GM10847 (cell line): ENCODE measurements around the gene SDHAF2.

Experiments
- POLR2A ChIP-seq: IDR thresholded peaks from 2 replicates; pipeline ENCODE4 v1.6.1; 2011; ENCODE audit not compliant: insufficient read length; ENCODE audit errors: extremely low read depth

SDHAF2 gene

GRCh38 chr11:61485080-61485479, 55.2 kb downstream of the SDHAF2 start:
- no peak for TF ChIP-seq POLR2A

GRCh38 chr11:61486011-61486620, 56.2 kb downstream of the SDHAF2 start:
- TF ChIP-seq POLR2A = no peak

GRCh38 chr11:61486779-61487178, 56.9 kb downstream of the SDHAF2 start:
- no peak for TF ChIP-seq POLR2A

- TF ChIP-seq POLR2A = no peak
Observed at GRCh38 chr11:61487342-61488025, 57.6 kb downstream of the SDHAF2 start.

DNA sequence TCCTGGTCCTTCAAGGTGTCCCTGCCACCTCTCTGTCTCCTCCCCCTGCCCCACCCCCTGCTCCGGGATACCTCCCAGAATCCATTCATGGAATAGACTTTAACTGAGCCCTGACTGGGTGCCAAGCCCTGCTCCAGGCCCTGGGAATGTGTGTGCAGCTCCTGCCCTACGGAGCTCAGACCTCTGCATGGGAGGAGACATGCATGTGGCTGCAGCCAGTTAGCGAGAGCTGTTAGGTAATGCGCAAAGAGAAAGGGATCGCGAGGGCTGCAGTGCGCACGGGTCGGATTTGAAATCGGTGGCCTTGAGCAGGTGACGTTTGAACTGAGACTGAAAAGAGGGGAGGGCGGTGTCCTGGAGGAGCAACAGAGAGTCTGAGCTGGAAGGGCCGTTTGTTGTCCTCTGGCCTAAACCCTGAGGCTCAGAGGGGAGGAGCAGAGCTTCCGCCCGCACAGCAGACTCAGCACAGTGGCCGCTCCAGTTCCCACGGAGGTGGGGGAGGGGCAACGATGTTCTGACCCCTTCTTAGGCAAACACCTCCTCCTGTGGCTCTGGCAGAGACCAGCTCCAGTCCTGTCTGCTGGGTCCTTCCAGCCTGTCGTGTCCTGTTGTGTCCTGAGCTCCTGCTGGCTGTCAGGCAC, 58.8 kb downstream of the SDHAF2 start:
- no peak for TF ChIP-seq POLR2A

DNA sequence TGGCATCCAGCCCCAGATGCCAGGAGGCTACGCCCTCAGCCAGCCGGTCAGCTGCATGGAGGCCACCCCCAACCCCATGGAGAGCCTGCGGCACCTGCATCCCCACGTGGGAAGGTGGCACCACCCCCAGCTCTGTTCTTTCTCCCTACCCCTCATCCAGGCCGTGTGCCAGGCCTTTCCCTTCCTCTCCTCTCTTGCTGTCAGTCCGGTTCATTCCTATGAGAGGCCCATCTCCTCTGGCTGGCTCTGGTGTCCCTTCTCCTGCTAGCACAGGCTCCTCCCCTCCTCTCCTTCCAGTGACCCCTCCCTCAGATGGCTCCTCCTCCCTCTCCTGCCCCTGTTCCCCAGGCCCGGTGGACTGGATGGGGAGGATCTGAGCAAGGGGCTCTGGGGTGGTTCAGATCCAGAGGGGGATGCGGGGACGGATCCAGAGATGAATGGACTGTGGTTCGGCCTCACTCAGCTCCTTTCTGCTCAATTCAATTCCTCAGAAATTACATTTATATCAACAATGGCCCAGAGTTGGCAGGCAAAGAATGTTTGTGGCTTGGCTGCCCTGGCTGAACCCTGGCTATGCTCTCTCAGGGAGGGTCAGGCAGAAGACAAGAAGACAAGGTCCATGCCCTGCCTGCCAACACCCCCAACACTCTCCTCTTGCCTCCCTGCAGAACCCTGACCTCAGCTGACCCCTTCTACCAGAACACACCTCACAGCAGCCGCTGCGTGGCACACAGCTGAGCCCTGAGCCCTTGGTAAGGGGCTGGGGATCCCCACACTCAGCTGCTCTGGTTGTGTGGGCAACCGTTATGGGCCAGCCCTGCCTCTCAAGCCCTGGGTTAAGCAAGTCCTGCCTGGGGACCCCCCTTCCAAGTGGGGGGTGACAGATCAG, 60.2 kb downstream of the SDHAF2 start:
- TF ChIP-seq POLR2A = no peak

DNA sequence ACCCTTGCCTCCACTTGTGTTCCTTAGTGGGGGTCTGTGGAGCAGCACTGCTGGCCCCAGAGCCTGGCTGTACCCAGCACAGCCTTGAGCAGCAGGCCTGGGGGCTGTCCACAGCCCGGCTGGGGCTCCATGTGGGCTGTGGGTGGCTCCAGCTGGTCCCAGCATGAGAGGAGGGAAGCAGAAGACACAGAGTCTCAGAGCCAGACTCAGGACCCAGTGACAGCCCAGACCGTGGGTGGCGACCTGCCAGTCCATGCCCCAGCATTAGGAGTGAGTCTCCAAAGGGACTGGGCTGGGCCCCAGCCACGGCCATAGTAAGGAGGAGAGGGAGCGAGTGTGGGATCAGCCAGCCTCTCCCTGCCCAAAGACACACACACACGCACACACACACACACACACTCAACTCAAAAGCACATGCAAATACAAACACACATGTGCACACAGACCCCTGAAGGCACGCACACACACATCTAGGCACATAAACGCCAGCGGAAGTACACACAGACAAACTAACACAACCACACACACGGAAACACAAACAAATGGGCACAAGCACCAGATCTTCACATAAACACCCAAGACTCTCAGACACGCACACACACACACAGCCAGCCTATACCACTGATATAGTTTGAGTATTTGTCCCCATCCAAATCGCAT, 61.9 kb downstream of the SDHAF2 start:
- no peak for TF ChIP-seq POLR2A

GRCh38 chr11:61494381-61494961, 64.5 kb downstream of the SDHAF2 start:
- TF ChIP-seq POLR2A = no peak

- no peak for TF ChIP-seq POLR2A
Observed at GRCh38 chr11:61495801-61496601, 66.1 kb downstream of the SDHAF2 start.
